ENCODE data around the gene AKR1E2. TPM values are rescaled to one million over a fixed set of nuclear protein-coding genes. Genes with fewer than 3 reads are reported as not detected.

The AKR1E2 gene
- total and polyA plus RNA-seq, 2 donors (not counting 3 experiments of a cell fraction or from before 2014, with no cell fraction given): 4.0 to 8.2 TPM

GRCh38 chr10:4778761-4779160, 47.2 kb upstream of the AKR1E2 start:
- peaks cover 0 to 5% of the 10 kb centered on the region in 2 experiments for H3K36me3 ChIP-seq (ENCODE audit: control insufficient read depth in 2 of 2, extremely low read depth in 1 of 2, insufficient read depth in 2 of 2, low read length in 2 of 2)
- DNase-seq (ENCODE audit: low read depth, low spot score) (peak; percentile 38), FAIRE-seq (no peak)
- CTCF ChIA-PET: no interaction called here
- dilution Hi-C loops (cut with MboI; ENCODE audit: extremely low pct_ligation_motif_present, low sequenced_read_pairs) (no loop called here), intact Hi-C loops (cut with micrococcal nuclease) (loop anchor here (1.0 to 10.0 kb wide), 2 partner anchors 27 to 1684 kb away; no protein-coding TSS in a partner anchor)
- H3K4me3 ChIP-seq (replicated peaks in 1 of 3; ENCODE audit: insufficient read depth in 1 of 3, low read depth in 1 of 3, low read length in 3 of 3): peak overlapping the region in 1 of 3 experiments; percentile 64
- BruUV-seq (replicated peaks): TSS peak; percentile 79
- H3K4me2 ChIP-seq (ENCODE audit: insufficient read depth, low read length): peak overlapping the region; percentile 76
- peak overlapping the region; percentile 85 for H3K9ac ChIP-seq (replicated peaks; ENCODE audit: extremely low read depth, insufficient read depth, low read length)
- H3K79me2 ChIP-seq (ENCODE audit: control insufficient read depth, insufficient read depth, low read length): peaks cover 4% of the 10 kb centered on the region
- H3K9me1 ChIP-seq (replicated peaks; ENCODE audit: control insufficient read depth, extremely low read depth, insufficient read depth, low read length): no peaks in the 10 kb centered on the region
- no peaks in the 10 kb centered on the region for H3K9me3 ChIP-seq (replicated peaks; ENCODE audit: control insufficient read depth, insufficient read depth, low read length)
- H4K20me1 ChIP-seq (replicated peaks; ENCODE audit: control insufficient read depth, extremely low read depth, insufficient read depth, low read length): no peaks in the 10 kb centered on the region
- no peak overlapping the region for H2AFZ ChIP-seq (ENCODE audit: low read depth, low read length)
- H3K4me1 ChIP-seq (ENCODE audit: control insufficient read depth, extremely low read depth, insufficient read depth, low read length): peaks cover 52% of the 10 kb centered on the region
- H3K27me3 ChIP-seq (ENCODE audit: control insufficient read depth in 2 of 2, insufficient read depth in 2 of 2, low read length in 2 of 2): no peaks in the 10 kb centered on the region
- TF ChIP-seq FOS (IDR thresholded peaks at IDR 0.05; ENCODE audit: borderline replicate concordance, insufficient read depth, low read length) (no peak), JUN (IDR thresholded peaks at IDR 0.05; ENCODE audit: borderline replicate concordance, insufficient read depth, insufficient read length, low read depth) (no peak), GATA2 (IDR thresholded peaks at IDR 0.05; ENCODE audit: insufficient read depth, insufficient read length, low read depth, low read length) (peak; percentile 6), EZH2 (IDR thresholded peaks at IDR 0.05; ENCODE audit: borderline replicate concordance, low read depth, low read length, severe bottlenecking) (no peak)
- POLR2A ChIA-PET: no interaction called here
- H3K27ac ChIP-seq (ENCODE audit: insufficient read depth, low read depth, low read length): peak overlapping the region; percentile 75

- BruUV-seq (replicated peaks): no TSS peak
- intact Hi-C loops (cut with micrococcal nuclease): loop anchor here (1.0 kb wide), 1 partner anchor 9 kb away; no protein-coding TSS in a partner anchor
- H3K27ac ChIP-seq (ENCODE audit: insufficient read depth, low read depth, low read length): peak overlapping the region; percentile 75
These were observed 45.9 kb upstream of the AKR1E2 start for GRCh38 chr10:4780091-4780490.

More at GRCh38 chr10:4780091-4780490, 45.9 kb upstream of the AKR1E2 start:
- ChIA-PET POLR2A (interaction anchor here (1.0 to 1.8 kb wide), 4 partner anchors 9 to 995 kb away, joined by 3 to 8 read pairs (median 6); partner anchors contain the start of gene KLF6), CTCF (interaction anchor here (0.9 to 3.2 kb wide), 11 partner anchors 10 to 1587 kb away, joined by 3 to 53 read pairs (median 5); no protein-coding TSS in a partner anchor)
- FAIRE-seq (no peak), DNase-seq (ENCODE audit: low read depth, low spot score) (no peak)
- no peaks in the 10 kb centered on the region for H3K27me3 ChIP-seq (ENCODE audit: control insufficient read depth in 2 of 2, insufficient read depth in 2 of 2, low read length in 2 of 2)
- H3K9me3 ChIP-seq (replicated peaks; ENCODE audit: control insufficient read depth, insufficient read depth, low read length): no peaks in the 10 kb centered on the region
- no peak for TF ChIP-seq GATA2 (IDR thresholded peaks at IDR 0.05; ENCODE audit: insufficient read depth, insufficient read length, low read depth, low read length)
- peak overlapping the region; percentile 85 for H3K9ac ChIP-seq (replicated peaks; ENCODE audit: extremely low read depth, insufficient read depth, low read length)
- H3K4me1 ChIP-seq (ENCODE audit: control insufficient read depth, extremely low read depth, insufficient read depth, low read length): peaks cover 47% of the 10 kb centered on the region
- H3K9me1 ChIP-seq (replicated peaks; ENCODE audit: control insufficient read depth, extremely low read depth, insufficient read depth, low read length): no peaks in the 10 kb centered on the region
- H3K4me3 ChIP-seq (replicated peaks in 1 of 3; ENCODE audit: insufficient read depth in 1 of 3, low read depth in 1 of 3, low read length in 3 of 3): peak overlapping the region in 1 of 3 experiments; percentile 64
- no peaks in the 10 kb centered on the region for H4K20me1 ChIP-seq (replicated peaks; ENCODE audit: control insufficient read depth, extremely low read depth, insufficient read depth, low read length)
- peak overlapping the region; percentile 76 for H3K4me2 ChIP-seq (ENCODE audit: insufficient read depth, low read length)
- peaks cover 3% of the 10 kb centered on the region for H3K79me2 ChIP-seq (ENCODE audit: control insufficient read depth, insufficient read depth, low read length)
- dilution Hi-C loops (cut with MboI; ENCODE audit: extremely low pct_ligation_motif_present, low sequenced_read_pairs): no loop called here
- H3K36me3 ChIP-seq (ENCODE audit: control insufficient read depth in 2 of 2, extremely low read depth in 1 of 2, insufficient read depth in 2 of 2, low read length in 2 of 2): peaks cover 0 to 5% of the 10 kb centered on the region in 2 experiments
- no peak overlapping the region for H2AFZ ChIP-seq (ENCODE audit: low read depth, low read length)
